Activated CD4-positive, alpha-beta T cell treated with anti-CD3 and anti-CD28 coated beads, Interleukin-2, amount 50 U/mL, for 48 hours (primary cell): Measurements from ENCODE around the gene NDUFC2.
"Not testable (repeated sequence)": the region's sequence is repeated elsewhere in the genome, so short reads cannot be mapped to it uniquely, and the experiment has no call there.

Source experiments
- DNase-seq, 2 experiments: peaks; one replicate each; pipeline ENCODE4 v3.0.0-alpha.2; 2020

Gene NDUFC2

GRCh38 chr11:78079232-78080083, at the start of gene NDUFC2:
TSS of gene NDUFC2 (minus strand) at chr11:78079862. CDS start at chr11:78079744, 118 bp downstream.
- DNase-seq, result peak; percentile 74 to 82

DNA sequence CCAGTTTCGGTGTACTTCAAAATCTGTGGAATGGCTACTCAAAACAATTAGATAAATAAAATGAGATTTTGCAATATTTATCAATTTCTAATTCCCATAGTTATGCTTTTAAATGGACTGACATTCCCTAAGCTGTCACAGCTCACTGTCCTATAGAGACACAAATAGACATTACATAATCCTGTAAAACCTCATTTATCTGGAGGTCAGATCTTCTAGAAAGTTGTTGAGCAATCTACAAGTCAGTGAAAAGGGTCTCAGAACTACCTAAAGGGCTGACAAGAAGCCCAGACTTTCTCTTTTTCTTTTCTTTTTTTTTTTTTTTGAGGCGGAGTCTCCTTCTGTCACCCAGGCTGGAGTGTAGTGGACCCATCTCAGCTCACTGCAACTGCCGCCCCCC, 47.7 kb upstream of the NDUFC2 start:
- no peak for DNase-seq

GRCh38 chr11:78112582-78113275, 33.1 kb upstream of the NDUFC2 start:
- no peak for DNase-seq

DNA sequence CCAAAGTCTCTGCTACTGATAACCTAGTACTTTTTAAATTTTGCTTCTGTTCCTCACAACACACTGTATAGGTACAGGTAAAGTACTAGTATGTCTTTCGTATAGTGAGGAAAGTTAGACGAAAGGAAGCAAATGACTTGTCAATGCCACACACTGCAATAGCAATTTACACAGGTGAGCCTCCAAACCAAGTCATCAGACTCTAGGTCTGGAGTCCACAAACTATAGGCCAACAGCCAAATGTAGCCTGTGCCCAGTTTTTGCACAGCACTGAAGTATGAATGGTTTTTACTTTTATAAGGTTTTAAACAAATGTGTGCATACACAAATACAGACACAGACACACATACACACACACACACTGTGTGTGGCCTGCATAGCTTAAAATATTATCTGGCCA, 31.6 kb upstream of the NDUFC2 start:
- DNase-seq, result no peak

- DNase-seq, result no peak
Measured at GRCh38 chr11:78110830-78111229, 31.2 kb upstream of the NDUFC2 start.

DNA sequence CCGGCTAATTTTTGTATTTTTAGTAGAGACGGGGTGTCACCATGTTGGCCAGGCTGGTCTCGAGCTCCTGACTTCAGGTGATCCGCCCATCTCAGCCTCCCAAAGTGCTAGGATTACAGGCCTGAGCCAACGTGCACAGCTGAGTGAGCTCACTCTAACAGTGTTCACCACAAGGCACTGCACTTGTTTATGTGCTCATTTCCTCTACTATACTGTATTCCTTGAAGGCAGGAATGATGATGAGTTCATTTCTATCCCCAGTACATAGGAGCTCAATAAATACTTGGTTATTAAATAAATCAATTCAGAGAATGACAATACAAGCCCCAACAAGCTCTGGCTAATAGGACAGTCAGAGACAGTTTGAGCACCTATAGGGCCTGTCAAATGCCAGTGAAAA, 30.7 kb upstream of the NDUFC2 start:
- DNase-seq, result no peak

DNA sequence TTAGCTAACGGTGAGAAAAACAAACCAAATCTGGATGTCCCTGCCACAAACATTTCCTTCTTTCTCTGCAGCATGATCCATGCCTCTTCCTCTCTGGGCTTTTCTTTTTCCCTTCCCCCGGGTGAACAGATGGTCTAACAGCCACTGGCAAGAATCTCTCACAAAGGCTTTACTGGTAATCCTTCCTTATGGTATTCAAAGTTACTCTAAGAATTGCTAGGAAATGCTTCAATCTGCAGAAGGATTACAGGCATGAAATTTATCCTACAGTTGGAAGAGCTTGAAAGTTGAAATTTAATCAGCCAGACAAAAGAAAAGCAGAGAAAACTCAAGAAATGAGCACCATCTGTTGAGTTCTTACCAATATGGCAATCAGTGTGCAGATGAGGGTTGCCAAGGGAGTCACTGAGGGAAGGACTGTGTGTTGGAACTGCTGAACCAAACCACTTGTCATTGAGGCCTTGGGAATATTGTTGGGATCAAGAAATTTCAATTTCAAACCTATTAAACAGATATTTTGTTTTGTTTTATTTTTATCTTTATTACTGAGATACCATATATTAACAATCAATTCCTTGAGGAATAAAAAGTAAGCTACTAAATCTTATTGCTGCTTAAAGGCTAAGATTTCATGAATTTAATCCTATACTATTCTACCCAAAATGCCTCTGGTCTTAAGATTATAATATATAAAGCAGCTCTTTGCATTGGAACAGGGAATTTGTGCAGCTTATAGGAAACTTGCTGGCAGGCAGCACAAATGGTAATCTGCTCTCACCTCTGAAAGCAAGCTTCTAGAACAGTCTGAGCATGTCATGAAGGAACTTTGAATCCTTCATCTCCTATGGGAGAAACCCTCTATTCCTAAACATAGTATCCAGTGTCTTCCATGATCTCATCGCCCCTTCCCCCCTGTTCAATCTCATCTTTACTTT, 29.7 kb upstream of the NDUFC2 start:
- DNase-seq, result no peak

- no peak for DNase-seq
Measured at GRCh38 chr11:78100676-78101472, 21.2 kb upstream of the NDUFC2 start.

DNA sequence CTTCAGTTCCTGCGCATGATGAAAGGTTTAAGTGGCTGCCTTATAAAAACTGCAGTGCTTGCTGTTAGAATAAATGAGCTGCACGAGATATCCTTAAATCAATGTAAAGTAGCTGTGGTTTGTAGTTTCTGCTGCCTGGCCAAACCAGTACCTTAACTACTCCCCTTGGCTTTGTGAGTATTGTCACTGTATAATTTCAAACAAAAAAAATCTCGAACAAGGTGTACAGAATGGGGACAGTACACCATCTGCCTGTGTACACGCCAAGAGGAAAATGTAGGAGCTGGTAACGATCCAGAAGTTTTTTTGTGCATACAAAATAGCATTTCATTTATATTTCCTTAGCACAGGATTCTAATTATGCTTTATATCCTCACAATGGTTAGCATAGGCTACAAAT, 20.6 kb upstream of the NDUFC2 start:
- DNase-seq, result no peak

- DNase-seq, result no peak
Measured at GRCh38 chr11:78099666-78100065, 20.0 kb upstream of the NDUFC2 start.

DNA sequence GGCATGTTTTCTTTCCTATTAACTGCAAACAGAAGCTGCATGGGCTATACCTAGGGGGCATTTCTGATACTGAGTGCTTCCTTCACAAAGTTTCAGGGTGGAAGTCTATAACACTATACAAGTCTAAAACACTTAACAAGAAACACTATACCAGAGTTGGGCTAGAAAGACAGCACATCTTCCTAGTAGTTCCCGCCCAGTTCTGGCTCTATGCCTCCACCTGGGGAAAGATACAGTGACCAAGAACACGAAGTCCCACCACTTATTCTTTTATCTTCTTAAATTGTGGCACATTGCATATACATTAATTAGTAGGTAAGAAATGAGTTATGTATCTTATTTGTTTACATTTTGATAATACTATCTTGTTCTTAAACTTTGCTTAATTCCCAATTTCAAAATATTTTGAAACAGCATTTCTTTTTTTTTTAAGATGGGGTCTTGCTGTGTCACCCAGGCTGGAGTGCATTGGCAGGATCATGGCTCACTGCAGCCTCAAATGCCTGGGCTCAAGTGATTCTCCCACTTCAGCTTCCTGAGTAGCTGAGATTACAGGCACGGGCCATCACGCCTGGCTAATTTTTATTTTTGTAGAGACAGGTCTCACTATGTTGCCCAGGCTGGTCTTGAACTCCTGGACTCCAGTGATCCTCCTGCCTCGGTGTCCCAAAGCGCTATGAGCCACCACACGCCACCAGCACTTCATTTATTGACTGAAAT, 18.2 kb upstream of the NDUFC2 start:
- no peak for DNase-seq

- no peak for DNase-seq
Measured at GRCh38 chr11:78094250-78094649, 14.6 kb upstream of the NDUFC2 start.

DNA sequence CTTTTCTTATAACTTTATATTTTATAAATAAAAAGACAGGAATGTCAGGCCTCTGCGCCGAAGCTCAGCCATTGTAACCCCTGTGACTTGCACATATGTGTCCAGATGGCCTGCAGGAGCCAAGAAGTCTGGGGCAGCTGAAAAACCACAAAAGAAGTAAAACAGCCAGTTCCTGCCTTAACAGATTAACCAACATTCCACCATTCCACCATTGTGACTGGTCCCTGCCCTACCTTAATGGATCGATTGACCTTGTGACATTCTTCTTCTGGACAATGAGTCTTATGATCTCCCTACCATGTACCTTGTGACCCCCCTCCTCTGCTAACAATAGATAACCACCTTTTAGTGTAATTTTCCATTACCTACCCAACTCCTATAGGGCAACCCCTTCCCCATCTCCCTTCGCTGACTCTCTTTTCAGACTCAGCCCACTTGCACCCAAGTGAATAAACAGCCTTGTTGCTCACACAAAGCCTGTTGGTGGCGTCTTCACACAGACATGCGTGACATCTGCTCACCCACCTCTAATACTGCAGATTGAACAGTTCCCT, 6.9 kb upstream of the NDUFC2 start:
- DNase-seq, result not testable (repeated sequence)

DNA sequence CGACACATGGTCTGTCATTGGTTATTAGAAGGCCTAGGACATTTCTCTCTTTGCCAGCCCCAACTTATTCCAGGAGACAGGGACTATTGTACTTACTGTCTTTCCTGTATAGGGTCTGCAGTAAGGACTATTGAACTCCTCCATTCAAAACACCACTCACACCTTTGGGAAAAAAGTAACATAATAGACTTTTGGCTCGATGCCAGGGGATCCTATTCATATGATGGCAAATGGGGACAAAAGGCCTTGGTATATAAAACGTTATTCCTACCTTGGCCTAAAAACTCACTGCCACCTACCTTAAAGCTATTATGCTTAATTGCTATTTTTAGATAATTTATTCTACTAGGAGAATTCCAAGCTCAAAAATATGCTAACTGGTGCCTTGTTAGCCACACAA, 6.3 kb upstream of the NDUFC2 start:
- DNase-seq, result no peak

GRCh38 chr11:78084506-78084905, 4.8 kb upstream of the NDUFC2 start:
- DNase-seq, result not testable (repeated sequence)

- no peak for DNase-seq
Measured at GRCh38 chr11:78083021-78083420, 3.4 kb upstream of the NDUFC2 start.

- no peak for DNase-seq
Measured at GRCh38 chr11:78082146-78082545, 2.5 kb upstream of the NDUFC2 start.

DNA sequence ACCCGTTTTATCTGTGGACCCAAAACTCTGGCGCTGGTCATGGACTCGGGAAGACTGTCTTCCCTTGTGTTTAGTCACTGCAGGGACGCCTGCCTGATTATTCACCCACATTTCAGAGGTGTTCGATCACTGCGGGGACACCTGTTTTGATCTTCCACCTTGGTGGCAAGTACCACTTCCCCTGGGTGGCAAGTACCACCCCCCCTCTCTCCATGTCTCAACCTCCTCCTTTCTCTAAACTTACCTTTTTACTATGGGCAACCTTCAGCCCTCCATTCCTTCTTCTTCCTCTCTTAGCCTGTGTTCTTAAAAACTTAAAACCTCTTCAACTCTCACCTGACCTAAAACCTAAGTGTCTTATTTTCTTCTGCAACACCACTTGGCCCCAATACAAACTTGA, 1.9 kb upstream of the NDUFC2 start:
- DNase-seq, result no peak

GRCh38 chr11:78080818-78081495, 1.3 kb upstream of the NDUFC2 start:
- DNase-seq, result no peak

- no peak for DNase-seq
Measured at GRCh38 chr11:78080084-78080817, 589 bp upstream of the NDUFC2 start.
